ENCODE data around the gene B3GALT6.

DNA sequence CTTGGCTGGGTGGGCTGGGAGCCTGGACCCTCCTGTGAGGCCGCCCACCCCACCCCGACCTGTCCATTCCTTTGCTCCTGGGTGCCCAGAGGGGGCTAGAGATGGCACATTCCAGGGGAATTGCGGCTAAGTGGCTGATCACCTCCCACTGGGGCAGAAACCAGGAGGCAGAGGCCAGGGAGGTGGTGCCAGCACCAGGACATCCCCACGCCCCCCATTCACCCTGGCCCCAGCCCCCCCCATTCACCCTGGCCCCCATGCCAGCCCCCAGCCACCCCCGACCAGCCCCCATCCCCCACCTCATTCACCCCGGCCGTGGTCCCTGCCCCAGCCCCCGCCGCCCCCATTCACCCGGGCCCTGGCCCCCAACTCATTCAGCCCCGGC is 8.3 kb downstream of the B3GALT6 start:
- TF ChIP-seq, protein P1, sequence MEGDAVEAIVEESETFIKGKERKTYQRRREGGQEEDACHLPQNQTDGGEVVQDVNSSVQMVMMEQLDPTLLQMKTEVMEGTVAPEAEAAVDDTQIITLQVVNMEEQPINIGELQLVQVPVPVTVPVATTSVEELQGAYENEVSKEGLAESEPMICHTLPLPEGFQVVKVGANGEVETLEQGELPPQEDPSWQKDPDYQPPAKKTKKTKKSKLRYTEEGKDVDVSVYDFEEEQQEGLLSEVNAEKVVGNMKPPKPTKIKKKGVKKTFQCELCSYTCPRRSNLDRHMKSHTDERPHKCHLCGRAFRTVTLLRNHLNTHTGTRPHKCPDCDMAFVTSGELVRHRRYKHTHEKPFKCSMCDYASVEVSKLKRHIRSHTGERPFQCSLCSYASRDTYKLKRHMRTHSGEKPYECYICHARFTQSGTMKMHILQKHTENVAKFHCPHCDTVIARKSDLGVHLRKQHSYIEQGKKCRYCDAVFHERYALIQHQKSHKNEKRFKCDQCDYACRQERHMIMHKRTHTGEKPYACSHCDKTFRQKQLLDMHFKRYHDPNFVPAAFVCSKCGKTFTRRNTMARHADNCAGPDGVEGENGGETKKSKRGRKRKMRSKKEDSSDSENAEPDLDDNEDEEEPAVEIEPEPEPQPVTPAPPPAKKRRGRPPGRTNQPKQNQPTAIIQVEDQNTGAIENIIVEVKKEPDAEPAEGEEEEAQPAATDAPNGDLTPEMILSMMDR (conservative IDR thresholded peaks at IDR 0.05; ENCODE audit: low read depth in 2 of 2): no peak
- no peak for TF ChIP-seq EZH2 (IDR thresholded peaks at IDR 0.05; ENCODE audit: low read depth, unreplicated experiment)

Data from GM23338 (cell line).